Left renal pelvis (tissue), 4 donors: ENCODE data around the gene ARHGAP12. TPM values are rescaled to one million over a fixed set of nuclear protein-coding genes. Genes with fewer than 3 reads are reported as not detected.

Experiments used
- polyA plus RNA-seq, 4 donors: library from polyadenylated mRNA; unstranded; fragments of 120-200 nt; gene quantifications; one replicate each; pipeline ENCODE4 v1.2.1, GENCODE V29; 2013; ENCODE audit not compliant: insufficient read length in 4 of 4

ARHGAP12 gene
- polyA plus RNA-seq, 4 donors = 22.0 to 44.6 (median 40.0) TPM

Other genes with a start within 250 kb of the ARHGAP12 start
- gene KIF5B, start 127.6 kb upstream of the ARHGAP12 start, polyA plus RNA-seq = 100 to 1,000 TPM; 126 to 171 (median 147) TPM